HG02973 (cell line): ENCODE results near the gene PCDHB9.
"Not testable (repeated sequence)": the region's sequence is repeated elsewhere in the genome, so short reads cannot be mapped to it uniquely, and the experiment has no call there.

ENCODE experiments used
- ATAC-seq: cut with Tn5 transposase; IDR thresholded peaks from one replicate; pipeline ENCODE4 v1.9.1; 2021; ENCODE audit warnings: moderate library complexity; ENCODE audit not compliant: unreplicated experiment

The PCDHB9 gene

GRCh38 chr5:141234109-141234667 lies 47.2 kb downstream of the PCDHB9 start:
- no peak for ATAC-seq

DNA sequence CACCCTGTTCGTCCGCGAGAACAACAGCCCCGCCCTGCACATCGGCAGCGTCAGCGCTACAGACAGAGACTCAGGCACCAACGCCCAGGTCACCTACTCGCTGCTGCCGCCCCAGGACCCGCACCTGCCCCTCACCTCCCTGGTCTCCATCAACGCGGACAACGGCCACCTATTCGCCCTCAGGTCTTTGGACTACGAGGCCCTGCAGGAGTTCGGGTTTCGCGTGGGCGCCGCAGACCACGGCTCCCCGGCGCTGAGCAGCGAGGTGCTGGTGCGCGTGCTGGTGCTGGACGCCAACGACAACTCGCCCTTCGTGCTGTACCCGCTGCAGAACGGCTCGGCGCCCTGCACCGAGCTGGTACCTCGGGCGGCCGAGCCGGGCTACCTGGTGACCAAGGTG lies 49.0 kb downstream of the PCDHB9 start:
- not testable (repeated sequence) for ATAC-seq

- no peak for ATAC-seq
Measured at GRCh38 chr5:141236516-141237313, 49.8 kb downstream of the PCDHB9 start.
